ENCODE results near the gene ZNF540. TPM values are rescaled to one million over a fixed set of nuclear protein-coding genes. Genes with fewer than 3 reads are reported as not detected.

ZNF540 gene
- total and polyA plus RNA-seq, 9 of the 15 experiments (the other 6 are each of a cell fraction or from before 2014, with no cell fraction given): 0.20 to 0.95 (median 0.44) TPM

DNA sequence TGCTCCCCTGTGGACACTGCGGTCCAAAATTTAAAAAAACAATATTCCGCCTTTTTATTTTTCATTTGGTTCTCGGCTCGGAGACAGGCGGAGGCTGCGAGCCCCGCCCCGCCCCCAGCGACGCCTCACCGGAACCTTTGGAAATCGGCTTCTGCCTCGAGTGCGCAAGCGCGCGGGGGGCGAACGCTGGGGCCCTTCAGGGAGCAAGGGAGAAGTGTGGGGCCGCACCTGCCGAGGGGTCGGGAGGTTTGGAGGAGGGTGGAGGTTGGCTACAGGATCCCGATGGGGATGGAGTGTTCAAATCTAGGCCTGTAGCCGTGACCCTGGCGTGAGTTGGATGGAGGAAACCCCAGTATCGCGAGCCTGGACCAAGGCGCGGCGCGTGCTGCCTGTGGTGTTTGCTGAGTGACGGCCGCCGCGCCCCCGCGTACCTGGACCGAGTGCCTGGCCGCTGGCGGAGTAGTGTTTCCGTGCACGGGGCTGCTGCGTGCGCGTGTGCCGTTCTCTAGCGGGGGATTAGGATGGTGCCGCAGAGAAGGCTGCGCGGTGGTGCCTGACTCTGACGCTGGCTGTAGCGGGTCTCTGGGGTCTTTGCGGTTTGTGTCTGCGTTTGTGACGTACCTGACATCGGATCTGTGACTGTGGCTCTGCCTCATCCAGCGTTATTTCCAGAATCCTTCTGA is 61.2 kb downstream of the ZNF540 start (continued):
- TF ChIP-seq CXXC5 (CRISPR knock-in tag; IDR thresholded peaks at IDR 0.05) (peak; percentile 97), HDAC2 (IDR thresholded peaks at IDR 0.05) (peak; percentile 60; the same call in 1 of the 2 replicates), SNIP1 (IDR thresholded peaks at IDR 0.05; ENCODE audit: low read depth) (no peak), POLR2A (conservative IDR thresholded peaks at IDR 0.05) (peak; percentile 38; the same call in 1 of the 2 replicates), BHLHE40 (IDR thresholded peaks at IDR 0.05; ENCODE audit: low read length) (peak; percentile 93), ZNF561 (CRISPR knock-in tag; conservative IDR thresholded peaks at IDR 0.05) (no peak), EGR1 (conservative IDR thresholded peaks at IDR 0.05) (peak; percentile 91), ZNF707 (CRISPR knock-in tag; conservative IDR thresholded peaks at IDR 0.05) (no peak), ATF7 (IDR thresholded peaks at IDR 0.05) (peak; percentile 75), CBX1 (IDR thresholded peaks at IDR 0.05; ENCODE audit: low read depth) (peak; percentile 97; the same call in 1 of the 2 replicates), RBFOX2 (IDR thresholded peaks at IDR 0.05; ENCODE audit: low read depth, low read length) (peak; percentile 62), PHF20 (IDR thresholded peaks at IDR 0.05; ENCODE audit: partially characterized antibody) (peak; percentile 50), CTBP1 (IDR thresholded peaks at IDR 0.05; ENCODE audit: borderline replicate concordance) (peak; percentile 95), ATF1 (CRISPR knock-in tag; IDR thresholded peaks at IDR 0.05) (no peak), ATF1 (tag; IDR thresholded peaks at IDR 0.05) (peak; percentile 87), MEIS2 (IDR thresholded peaks at IDR 0.05; ENCODE audit: partially characterized antibody) (peak; percentile 96), CC2D1A (IDR thresholded peaks at IDR 0.05) (0 out of 2 replicates have a peak, but pooled peaks have one; percentile 29), ARHGAP35 (IDR thresholded peaks at IDR 0.05; ENCODE audit: partially characterized antibody) (peak; percentile 56)
- TF ChIP-seq, protein P1, sequence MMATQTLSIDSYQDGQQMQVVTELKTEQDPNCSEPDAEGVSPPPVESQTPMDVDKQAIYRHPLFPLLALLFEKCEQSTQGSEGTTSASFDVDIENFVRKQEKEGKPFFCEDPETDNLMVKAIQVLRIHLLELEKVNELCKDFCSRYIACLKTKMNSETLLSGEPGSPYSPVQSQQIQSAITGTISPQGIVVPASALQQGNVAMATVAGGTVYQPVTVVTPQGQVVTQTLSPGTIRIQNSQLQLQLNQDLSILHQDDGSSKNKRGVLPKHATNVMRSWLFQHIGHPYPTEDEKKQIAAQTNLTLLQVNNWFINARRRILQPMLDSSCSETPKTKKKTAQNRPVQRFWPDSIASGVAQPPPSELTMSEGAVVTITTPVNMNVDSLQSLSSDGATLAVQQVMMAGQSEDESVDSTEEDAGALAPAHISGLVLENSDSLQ (IDR thresholded peaks at IDR 0.05): peak; percentile 96
- TF ChIP-seq, protein P2, sequence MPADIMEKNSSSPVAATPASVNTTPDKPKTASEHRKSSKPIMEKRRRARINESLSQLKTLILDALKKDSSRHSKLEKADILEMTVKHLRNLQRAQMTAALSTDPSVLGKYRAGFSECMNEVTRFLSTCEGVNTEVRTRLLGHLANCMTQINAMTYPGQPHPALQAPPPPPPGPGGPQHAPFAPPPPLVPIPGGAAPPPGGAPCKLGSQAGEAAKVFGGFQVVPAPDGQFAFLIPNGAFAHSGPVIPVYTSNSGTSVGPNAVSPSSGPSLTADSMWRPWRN (IDR thresholded peaks at IDR 0.05; ENCODE audit: low read depth): peak; percentile 90
- TF ChIP-seq, protein P3, sequence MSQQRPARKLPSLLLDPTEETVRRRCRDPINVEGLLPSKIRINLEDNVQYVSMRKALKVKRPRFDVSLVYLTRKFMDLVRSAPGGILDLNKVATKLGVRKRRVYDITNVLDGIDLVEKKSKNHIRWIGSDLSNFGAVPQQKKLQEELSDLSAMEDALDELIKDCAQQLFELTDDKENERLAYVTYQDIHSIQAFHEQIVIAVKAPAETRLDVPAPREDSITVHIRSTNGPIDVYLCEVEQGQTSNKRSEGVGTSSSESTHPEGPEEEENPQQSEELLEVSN (IDR thresholded peaks at IDR 0.05; ENCODE audit: borderline replicate concordance in 1 of 2, extremely low read depth in 1 of 2, insufficient read depth in 1 of 2, insufficient read length in 1 of 2, low read depth in 1 of 2, low read length in 1 of 2, poor library complexity in 1 of 2, severe bottlenecking in 1 of 2): peak; percentile 77 to 83
- TF ChIP-seq, protein P4, sequence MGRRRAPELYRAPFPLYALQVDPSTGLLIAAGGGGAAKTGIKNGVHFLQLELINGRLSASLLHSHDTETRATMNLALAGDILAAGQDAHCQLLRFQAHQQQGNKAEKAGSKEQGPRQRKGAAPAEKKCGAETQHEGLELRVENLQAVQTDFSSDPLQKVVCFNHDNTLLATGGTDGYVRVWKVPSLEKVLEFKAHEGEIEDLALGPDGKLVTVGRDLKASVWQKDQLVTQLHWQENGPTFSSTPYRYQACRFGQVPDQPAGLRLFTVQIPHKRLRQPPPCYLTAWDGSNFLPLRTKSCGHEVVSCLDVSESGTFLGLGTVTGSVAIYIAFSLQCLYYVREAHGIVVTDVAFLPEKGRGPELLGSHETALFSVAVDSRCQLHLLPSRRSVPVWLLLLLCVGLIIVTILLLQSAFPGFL (CRISPR knock-in tag; IDR thresholded peaks at IDR 0.05): no peak
- TF ChIP-seq, protein P5, sequence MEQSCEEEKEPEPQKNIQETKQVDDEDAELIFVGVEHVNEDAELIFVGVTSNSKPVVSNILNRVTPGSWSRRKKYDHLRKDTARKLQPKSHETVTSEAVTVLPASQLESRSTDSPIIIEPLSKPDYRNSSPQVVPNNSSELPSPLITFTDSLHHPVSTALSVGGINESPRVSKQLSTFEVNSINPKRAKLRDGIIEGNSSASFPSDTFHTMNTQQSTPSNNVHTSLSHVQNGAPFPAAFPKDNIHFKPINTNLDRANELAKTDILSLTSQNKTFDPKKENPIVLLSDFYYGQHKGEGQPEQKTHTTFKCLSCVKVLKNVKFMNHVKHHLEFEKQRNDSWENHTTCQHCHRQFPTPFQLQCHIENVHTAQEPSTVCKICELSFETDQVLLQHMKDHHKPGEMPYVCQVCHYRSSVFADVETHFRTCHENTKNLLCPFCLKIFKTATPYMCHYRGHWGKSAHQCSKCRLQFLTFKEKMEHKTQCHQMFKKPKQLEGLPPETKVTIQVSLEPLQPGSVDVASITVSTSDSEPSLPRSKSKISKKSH (CRISPR knock-in tag; IDR thresholded peaks at IDR 0.05): peak; percentile 18; the same call in 1 of the 2 replicates
- TF ChIP-seq, protein P6, sequence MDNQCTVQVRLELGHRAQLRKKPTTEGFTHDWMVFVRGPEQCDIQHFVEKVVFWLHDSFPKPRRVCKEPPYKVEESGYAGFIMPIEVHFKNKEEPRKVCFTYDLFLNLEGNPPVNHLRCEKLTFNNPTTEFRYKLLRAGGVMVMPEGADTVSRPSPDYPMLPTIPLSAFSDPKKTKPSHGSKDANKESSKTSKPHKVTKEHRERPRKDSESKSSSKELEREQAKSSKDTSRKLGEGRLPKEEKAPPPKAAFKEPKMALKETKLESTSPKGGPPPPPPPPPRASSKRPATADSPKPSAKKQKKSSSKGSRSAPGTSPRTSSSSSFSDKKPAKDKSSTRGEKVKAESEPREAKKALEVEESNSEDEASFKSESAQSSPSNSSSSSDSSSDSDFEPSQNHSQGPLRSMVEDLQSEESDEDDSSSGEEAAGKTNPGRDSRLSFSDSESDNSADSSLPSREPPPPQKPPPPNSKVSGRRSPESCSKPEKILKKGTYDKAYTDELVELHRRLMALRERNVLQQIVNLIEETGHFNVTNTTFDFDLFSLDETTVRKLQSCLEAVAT (IDR thresholded peaks at IDR 0.05): peak in 1 of 2 experiments; percentile 73; a peak in 2 of 4 replicates

Data from K562 (cell line).